Measurements from ENCODE around the gene KRT76.
A peak's percentile ranks its signal among the peaks of the same experiment; 100 is the strongest.

The KRT76 gene

GRCh38 chr12:52809166-52809565, 32.0 kb upstream of the KRT76 start:
- TF ChIP-seq JUND (IDR thresholded peaks at IDR 0.05; ENCODE audit: low read depth), result no peak
- DNase-seq (ENCODE audit: low read depth in 1 of 2, low spot score in 1 of 2), result no peak
- in situ Hi-C loops (cut with HindIII; ENCODE audit: low pct_unique_long_range_greater_than_20kb, low sequenced_read_pairs), result no loop called here

DNA sequence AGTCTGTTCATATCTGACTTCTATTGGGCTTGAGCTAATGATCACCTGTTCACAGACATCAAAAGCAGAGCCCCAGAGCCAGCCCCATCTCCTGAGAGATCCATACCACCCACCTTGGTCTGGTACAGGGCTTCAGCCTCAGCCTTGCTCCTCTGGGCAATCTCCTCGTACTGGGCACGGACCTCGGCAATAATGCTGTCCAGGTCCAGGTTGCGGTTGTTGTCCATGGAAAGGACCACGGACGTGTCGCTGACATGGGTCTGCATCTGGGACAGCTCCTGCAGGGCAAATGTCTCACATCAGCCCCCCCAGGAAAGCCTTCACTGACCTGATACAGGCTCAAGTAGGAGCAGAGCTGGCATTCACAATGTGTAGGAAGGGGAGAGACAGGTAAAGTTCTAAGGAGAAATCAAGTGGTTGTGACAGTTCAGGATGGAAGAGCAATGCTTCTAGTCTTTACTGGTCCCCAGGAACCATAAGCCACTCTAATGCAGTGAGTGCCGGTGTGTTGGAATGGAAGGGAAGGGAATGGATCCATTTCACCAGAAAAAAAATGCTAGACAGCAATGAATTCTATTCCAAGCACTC, 31.5 kb upstream of the KRT76 start:
- in situ Hi-C loops (cut with HindIII; ENCODE audit: low pct_unique_long_range_greater_than_20kb, low sequenced_read_pairs), result no loop called here
- no peak for DNase-seq (ENCODE audit: low read depth in 1 of 2, low spot score in 1 of 2)
- TF ChIP-seq JUND (IDR thresholded peaks at IDR 0.05; ENCODE audit: low read depth), result no peak

GRCh38 chr12:52807544-52808470, 30.7 kb upstream of the KRT76 start:
- no peak for TF ChIP-seq JUND (IDR thresholded peaks at IDR 0.05; ENCODE audit: low read depth)
- no peak for DNase-seq (ENCODE audit: low read depth in 1 of 2, low spot score in 1 of 2)
- in situ Hi-C loops (cut with HindIII; ENCODE audit: low pct_unique_long_range_greater_than_20kb, low sequenced_read_pairs), result no loop called here

GRCh38 chr12:52806821-52807543, 29.8 kb upstream of the KRT76 start:
- TF ChIP-seq JUND (IDR thresholded peaks at IDR 0.05; ENCODE audit: low read depth), result no peak
- in situ Hi-C loops (cut with HindIII; ENCODE audit: low pct_unique_long_range_greater_than_20kb, low sequenced_read_pairs), result no loop called here
- DNase-seq (ENCODE audit: low read depth in 1 of 2, low spot score in 1 of 2), result no peak

GRCh38 chr12:52806169-52806811, 29.1 kb upstream of the KRT76 start:
- in situ Hi-C loops (cut with HindIII; ENCODE audit: low pct_unique_long_range_greater_than_20kb, low sequenced_read_pairs), result no loop called here
- no peak for TF ChIP-seq JUND (IDR thresholded peaks at IDR 0.05; ENCODE audit: low read depth)
- no peak for DNase-seq (ENCODE audit: low read depth in 1 of 2, low spot score in 1 of 2)

- in situ Hi-C loops (cut with HindIII; ENCODE audit: low pct_unique_long_range_greater_than_20kb, low sequenced_read_pairs), result no loop called here
- peak in 1 of 2 experiments; percentile 34 for DNase-seq (ENCODE audit: low read depth in 1 of 2, low spot score in 1 of 2)
Observed at GRCh38 chr12:52805739-52806138, 28.6 kb upstream of the KRT76 start.

DNA sequence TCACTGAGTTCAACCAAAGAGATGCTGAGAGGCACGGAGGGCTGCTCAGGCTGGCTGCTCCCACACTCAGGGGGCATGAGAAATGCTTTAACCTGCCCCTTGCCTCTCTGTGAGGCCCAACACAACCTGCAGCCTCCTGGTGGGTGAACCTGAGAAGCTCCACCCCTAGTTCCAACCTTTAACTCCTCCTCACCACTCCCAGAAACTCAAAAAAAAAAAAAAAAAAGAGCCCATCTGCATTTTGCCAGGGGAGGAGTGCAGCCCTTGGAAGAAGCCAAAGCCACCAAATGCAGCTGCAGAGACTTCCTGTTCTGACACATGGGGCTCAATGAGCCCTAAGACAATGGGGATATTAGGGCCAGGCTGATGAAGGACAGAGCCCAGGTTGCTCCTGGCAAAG, 27.9 kb upstream of the KRT76 start:
- TF ChIP-seq JUND (IDR thresholded peaks at IDR 0.05; ENCODE audit: low read depth), result no peak
- DNase-seq (ENCODE audit: low read depth in 1 of 2, low spot score in 1 of 2), result no peak
- in situ Hi-C loops (cut with HindIII; ENCODE audit: low pct_unique_long_range_greater_than_20kb, low sequenced_read_pairs), result no loop called here

More at GRCh38 chr12:52805739-52806138, 28.6 kb upstream of the KRT76 start:
- TF ChIP-seq JUND (IDR thresholded peaks at IDR 0.05; ENCODE audit: low read depth), result no peak

DNA sequence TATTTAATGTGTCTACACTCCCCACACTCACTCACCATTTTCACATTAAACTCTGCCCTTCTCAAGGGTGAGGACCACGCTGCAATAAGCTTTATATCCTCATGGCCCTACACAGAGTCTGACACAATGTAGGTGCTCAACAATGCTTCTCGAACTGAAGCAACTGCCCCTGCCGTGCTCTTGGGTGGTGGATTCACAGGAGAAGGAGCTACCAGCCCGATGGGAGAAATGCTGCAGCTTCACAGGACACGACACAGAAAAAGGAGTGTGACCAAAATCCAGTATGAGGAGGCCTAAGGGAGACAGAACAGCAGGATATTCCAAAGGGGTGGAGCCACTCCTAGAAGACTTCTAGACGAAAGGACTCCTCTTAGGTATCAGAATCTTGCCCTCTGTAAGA, 25.3 kb upstream of the KRT76 start:
- in situ Hi-C loops (cut with HindIII; ENCODE audit: low pct_unique_long_range_greater_than_20kb, low sequenced_read_pairs), result no loop called here
- no peak for TF ChIP-seq JUND (IDR thresholded peaks at IDR 0.05; ENCODE audit: low read depth)
- no peak for DNase-seq (ENCODE audit: low read depth in 1 of 2, low spot score in 1 of 2)

DNA sequence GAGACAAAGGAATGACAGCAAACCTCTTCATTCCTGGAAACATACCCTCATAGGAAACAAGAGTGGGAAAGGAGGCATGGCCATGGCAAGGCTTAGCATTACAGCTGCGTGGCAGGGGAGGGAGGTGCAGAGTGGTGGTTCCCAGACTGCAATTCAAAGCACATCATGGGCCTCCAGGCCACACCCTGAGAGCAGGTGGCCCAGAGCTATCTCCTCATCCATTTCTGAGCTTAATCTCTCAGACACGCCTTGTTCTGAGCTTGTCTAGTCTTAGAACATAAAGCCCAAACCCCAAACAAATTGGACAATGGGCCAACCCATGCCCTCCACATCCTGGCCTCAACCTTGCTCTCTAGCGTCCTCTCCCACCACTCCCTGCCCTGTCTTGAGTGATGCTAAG, 24.6 kb upstream of the KRT76 start:
- no peak for TF ChIP-seq JUND (IDR thresholded peaks at IDR 0.05; ENCODE audit: low read depth)
- DNase-seq (ENCODE audit: low read depth in 1 of 2, low spot score in 1 of 2), result no peak
- in situ Hi-C loops (cut with HindIII; ENCODE audit: low pct_unique_long_range_greater_than_20kb, low sequenced_read_pairs), result no loop called here

- in situ Hi-C loops (cut with HindIII; ENCODE audit: low pct_unique_long_range_greater_than_20kb, low sequenced_read_pairs), result no loop called here
- TF ChIP-seq JUND (IDR thresholded peaks at IDR 0.05; ENCODE audit: low read depth), result no peak
- no peak for DNase-seq (ENCODE audit: low read depth in 1 of 2, low spot score in 1 of 2)
Observed at GRCh38 chr12:52800259-52800917, 23.2 kb upstream of the KRT76 start.

- no peak for DNase-seq (ENCODE audit: low read depth in 1 of 2, low spot score in 1 of 2)
- no peak for TF ChIP-seq JUND (IDR thresholded peaks at IDR 0.05; ENCODE audit: low read depth)
- in situ Hi-C loops (cut with HindIII; ENCODE audit: low pct_unique_long_range_greater_than_20kb, low sequenced_read_pairs), result no loop called here
Observed at GRCh38 chr12:52799505-52800211, 22.5 kb upstream of the KRT76 start.
